Choroid plexus epithelial cell (primary cell): ENCODE measurements around the gene ABLIM2.

Experiments
- DNase-seq: peaks from one replicate; pipeline ENCODE4 v3.0.0-alpha.2; 2010; ENCODE audit warnings: low read depth
- H3K4me3 ChIP-seq: 2 replicates; pipeline ENCODE4 v1.5.1; 2011; ENCODE audit warnings: low read depth, mild to moderate bottlenecking, control low read depth, low read length, moderate library complexity
- TF ChIP-seq, protein P1 (sequence below): conservative IDR thresholded peaks from 2 replicates; pipeline ENCODE4 v1.5.1; 2011; ENCODE audit warnings: low read depth, mild to moderate bottlenecking, control low read depth, inconsistent platforms, low read length, moderate library complexity

ABLIM2 gene

DNA sequence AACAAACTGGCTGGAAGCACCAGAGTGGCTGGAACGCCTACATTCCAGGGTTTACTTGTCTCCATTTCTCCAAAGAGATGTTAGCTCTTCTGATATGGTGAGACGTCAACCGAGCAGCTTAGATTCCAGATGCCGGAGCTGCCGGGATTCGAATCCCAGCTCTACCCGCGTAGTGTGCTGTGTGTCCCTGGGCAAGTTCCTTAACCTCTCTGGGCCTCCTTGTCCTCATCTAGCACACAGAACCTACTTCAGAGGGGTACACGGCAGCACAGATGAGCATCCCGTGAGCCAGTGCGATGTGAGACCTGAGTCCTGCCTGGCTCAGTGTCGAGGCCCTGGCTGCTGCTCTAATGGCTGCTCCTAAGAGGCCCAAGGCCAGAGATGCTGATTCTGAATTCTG is 60.1 kb downstream of the ABLIM2 start:
- TF ChIP-seq, protein P1, sequence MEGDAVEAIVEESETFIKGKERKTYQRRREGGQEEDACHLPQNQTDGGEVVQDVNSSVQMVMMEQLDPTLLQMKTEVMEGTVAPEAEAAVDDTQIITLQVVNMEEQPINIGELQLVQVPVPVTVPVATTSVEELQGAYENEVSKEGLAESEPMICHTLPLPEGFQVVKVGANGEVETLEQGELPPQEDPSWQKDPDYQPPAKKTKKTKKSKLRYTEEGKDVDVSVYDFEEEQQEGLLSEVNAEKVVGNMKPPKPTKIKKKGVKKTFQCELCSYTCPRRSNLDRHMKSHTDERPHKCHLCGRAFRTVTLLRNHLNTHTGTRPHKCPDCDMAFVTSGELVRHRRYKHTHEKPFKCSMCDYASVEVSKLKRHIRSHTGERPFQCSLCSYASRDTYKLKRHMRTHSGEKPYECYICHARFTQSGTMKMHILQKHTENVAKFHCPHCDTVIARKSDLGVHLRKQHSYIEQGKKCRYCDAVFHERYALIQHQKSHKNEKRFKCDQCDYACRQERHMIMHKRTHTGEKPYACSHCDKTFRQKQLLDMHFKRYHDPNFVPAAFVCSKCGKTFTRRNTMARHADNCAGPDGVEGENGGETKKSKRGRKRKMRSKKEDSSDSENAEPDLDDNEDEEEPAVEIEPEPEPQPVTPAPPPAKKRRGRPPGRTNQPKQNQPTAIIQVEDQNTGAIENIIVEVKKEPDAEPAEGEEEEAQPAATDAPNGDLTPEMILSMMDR: no peak
- DNase-seq: no peak
- H3K4me3 ChIP-seq: no peak overlapping the region

DNA sequence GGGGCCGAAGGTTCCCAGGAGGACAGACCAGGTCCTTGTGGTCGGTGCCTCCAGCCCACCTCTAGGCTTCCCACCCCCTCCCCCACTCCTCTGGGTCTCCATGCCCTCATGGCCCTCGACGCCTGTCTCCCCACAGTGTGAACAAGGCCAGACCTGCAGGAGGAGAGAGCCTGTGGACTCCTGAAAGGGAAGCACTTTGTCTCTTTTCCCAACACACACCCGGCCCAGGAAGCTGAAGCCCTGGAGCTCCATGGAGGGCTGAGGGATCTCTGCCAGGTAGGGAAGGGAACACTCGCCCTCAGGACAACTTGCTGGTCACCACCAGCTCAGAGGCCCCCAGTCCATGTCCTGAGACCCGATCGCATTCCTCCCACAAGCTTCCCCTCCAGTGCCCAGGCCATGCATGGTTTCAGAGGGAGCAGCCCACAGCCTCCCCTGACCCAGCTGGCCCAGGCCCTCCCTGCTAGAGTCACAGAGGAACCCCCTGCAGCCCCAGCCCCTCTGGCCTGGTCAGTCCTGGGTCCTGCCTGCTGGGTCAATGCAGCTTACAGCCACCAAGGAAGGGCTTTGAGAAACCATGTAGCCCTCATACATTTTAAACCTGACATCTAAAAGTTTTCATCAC is 60.8 kb downstream of the ABLIM2 start:
- TF ChIP-seq, protein P1: no peak
- no peak for DNase-seq
- H3K4me3 ChIP-seq: no peak overlapping the region

- DNase-seq: no peak
- no peak overlapping the region for H3K4me3 ChIP-seq
- TF ChIP-seq, protein P1: no peak
These were observed 61.5 kb downstream of the ABLIM2 start for GRCh38 chr4:8097141-8097541.

DNA sequence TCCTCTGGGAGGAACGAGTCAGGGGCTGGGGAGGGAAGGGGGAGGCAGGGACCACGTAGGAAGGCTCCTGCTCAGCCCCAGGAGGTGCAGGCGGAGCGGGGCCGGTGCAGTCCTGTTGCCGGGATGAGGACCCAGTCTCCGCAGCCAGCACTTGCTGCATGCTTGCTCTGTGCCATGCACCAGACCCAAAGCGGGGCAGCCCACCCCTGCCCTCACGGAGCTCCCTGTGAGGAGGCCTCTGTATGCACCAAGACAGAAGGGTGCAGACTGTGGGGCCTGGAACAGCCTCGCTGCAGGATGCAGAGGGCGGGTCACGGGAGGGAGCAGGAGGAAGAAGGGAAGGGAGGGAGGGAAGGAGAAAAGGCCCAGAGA is 61.9 kb downstream of the ABLIM2 start:
- no peak overlapping the region for H3K4me3 ChIP-seq
- no peak for DNase-seq
- TF ChIP-seq, protein P1: no peak

DNA sequence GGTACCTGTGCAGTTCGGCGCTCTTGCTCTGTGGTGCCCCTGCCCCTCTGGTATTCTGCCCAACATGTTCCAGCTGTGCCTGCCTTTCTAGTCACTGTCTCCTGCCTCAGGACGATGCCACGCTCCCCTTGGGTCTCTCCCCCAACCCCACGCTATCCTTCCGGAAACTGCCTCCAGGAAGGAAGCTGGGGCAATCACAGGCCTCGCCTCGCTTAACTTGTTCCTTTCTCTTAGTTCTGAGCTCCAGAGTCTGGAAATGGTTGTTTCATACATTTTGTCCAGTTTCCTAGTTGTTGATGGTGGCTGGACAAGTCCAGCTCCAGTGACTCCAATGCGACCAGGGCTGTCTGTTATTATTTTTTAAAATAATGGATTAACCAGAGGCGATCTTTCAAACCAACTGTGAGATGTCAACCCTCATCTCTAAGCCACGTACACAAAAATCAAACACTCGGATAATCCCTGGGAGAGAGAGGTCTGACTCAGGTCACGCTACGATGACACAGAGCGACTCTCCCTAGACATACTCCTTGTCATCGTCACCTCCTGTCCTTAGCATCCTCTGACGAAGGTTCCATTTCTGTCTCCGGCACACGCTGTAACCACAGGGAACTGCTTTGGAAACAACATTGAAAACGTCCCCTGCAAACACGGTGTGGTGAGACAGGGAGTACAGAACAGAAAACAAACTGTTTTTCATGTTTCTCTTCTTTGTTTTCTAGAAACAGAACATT is 62.5 kb downstream of the ABLIM2 start:
- TF ChIP-seq, protein P1: no peak
- DNase-seq: no peak
- no peak overlapping the region for H3K4me3 ChIP-seq

DNA sequence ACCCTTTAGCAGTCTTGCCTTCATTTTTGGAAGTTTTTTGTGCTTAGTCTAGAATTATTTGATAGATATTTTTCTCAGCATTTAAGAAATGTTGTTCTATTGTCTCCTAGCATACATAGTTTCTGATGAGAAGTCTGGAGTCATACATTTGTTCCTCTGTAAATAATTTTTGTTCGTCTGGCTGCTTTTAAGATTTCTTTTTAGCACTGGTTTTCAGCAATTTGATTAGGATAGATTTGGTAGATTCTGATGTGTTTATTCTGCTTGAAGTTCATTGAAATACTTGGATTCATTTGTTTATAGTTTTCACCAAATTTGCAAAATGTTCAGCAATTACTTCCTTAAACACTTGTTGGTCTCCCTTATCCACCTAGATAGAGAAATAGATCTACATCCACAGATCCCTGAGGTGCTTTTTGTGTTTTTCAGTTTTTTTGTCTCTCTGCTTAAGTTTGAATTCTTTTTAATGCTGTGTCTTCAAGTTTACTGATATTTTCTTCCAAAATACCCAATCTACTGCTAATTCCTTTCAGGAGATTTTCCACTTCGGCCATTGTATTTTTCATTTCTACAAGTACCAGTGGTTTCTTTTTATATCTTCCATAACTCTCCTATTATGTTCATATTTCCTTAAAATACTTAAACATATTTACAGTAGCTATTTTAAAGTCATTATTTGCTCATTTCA is 64.9 kb downstream of the ABLIM2 start:
- DNase-seq: peak; percentile 9
- TF ChIP-seq, protein P1: no peak
- H3K4me3 ChIP-seq: no peak overlapping the region

- no peak for DNase-seq
- no peak overlapping the region for H3K4me3 ChIP-seq
- TF ChIP-seq, protein P1: no peak
These were observed 66.3 kb downstream of the ABLIM2 start for GRCh38 chr4:8092282-8092681.
